Fibroblast of mammary gland (primary cell): Measurements from ENCODE around the gene TPPP2.

Source experiments
- DNase-seq: peaks from one replicate; pipeline ENCODE4 v3.0.0-alpha.2; 2010; ENCODE audit warnings: low read depth
- H3K4me3 ChIP-seq: 2 replicates; pipeline ENCODE4 v1.5.1; 2011; ENCODE audit warnings: low read depth, mild to moderate bottlenecking, low read length, moderate library complexity; ENCODE audit not compliant: control insufficient read depth
- CTCF ChIP-seq: conservative IDR thresholded peaks from 2 replicates; pipeline ENCODE4 v1.5.1; 2011; ENCODE audit warnings: low read depth, low read length, inconsistent platforms; ENCODE audit not compliant: control insufficient read depth, insufficient read depth

The TPPP2 gene

DNA sequence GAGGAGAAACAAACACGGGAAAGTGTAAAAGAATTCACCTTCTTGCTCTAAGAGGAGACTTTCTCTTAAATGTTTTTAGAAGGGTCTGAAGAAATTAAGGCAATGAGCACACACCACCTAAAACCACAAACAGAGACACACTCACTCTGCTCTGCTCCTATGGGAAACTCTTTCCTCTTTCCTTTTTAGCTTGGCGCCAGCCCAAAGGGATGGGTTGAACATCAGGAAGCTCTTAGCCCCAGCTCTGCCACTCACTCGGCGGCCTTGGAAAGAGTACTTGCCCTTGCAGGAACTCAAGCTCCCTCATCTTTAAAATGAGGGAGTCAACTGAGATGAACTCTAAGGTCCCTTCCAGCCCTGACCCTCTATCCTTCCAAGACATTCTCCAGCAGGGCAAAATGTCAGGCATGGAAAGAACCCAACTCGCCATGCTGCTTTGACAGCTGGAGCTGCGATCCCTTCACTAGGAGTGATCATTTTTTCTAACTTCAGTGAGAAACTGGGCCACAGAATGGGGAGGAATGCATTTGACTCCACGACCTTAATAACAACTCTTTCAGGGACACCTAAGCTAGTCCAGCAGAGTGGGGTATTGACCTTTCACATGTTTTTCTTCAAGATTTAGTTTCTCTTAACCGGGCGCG is 26.6 kb downstream of the TPPP2 start:
- TF ChIP-seq CTCF: no peak
- no peak overlapping the region for H3K4me3 ChIP-seq
- DNase-seq: peak; percentile 79

GRCh38 chr14:21057803-21058675 is 28.0 kb downstream of the TPPP2 start, which contains the start of gene RNASE8:
Gene RNASE8, plus strand, starts transcription at chr14:21057822. Its CDS starts 71 bp downstream, at chr14:21057893.
- TF ChIP-seq CTCF: peak; percentile 19
- no peak within 1 kb of the TSS for H3K4me3 ChIP-seq
- DNase-seq: peak; percentile 55

- no peak for DNase-seq
- H3K4me3 ChIP-seq: no peak overlapping the region
- no peak for TF ChIP-seq CTCF
Observed at GRCh38 chr14:21058903-21059302, 28.9 kb downstream of the TPPP2 start.

DNA sequence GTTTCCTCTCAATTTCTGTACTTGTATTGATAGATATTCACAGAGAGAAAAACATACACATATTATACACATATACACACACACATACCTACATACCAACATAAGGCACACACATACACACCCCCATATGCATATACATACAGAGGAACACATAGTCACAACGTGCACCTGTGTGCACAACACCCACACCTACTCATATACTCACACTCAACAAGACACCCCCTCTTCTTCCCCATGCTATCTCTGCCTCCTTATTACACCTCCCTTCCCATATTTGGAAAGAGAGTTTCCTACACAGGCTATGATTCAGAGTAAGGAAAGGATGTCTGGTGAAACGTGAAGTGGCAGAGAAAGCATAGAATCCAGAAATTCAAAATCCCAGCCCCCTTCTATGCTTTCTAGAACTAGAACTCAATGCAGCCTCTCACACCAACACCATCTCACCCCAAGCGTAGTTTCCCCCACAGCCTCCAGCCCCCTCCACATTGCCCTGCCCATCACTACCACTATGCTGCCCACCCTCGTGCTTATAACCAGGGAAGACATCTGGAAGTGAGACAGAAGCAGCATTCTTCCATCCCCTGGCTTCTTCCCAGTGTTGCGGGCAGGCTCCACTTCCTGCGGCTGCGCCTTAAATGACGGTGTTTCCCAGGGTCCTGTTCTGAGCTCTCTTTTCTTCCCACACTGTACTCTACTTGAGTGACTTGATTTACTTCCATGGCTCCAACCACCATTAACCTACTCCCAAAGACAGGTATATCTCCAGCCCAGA is 30.0 kb downstream of the TPPP2 start:
- DNase-seq: no peak
- no peak for TF ChIP-seq CTCF
- no peak overlapping the region for H3K4me3 ChIP-seq

DNA sequence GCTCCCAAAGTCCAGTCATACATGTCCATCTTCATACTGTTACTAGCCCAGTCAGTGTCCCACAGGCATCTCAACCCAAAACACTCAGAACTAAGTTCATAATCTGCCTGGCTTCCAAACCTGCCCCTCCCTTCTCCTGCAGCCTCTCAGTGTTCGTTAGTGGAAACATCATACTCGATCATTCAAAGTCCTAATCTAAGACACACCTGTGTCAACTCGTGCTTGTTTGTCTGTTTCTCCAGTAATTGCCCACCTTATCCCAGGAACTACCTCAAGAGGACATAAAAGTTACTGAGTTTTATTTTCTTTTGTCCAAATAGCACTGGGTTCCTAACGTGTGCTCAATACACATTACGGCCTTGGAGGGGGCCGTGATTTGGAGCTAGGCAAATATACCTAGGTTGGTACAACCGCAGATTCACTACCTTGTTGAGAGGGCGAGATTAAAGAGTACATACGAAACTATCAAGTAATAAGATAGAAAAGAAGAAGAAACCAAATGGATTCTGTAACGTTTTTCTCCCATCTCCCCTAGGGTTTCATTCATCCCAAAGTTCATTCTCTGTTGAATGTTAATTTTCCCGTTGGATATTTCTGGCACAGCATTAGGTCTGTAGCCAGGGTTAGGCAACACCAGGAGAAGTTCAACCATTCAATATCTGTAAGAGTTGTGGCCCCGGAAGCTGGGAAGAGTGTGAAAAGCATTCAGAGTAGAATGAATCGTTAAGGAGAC is 30.8 kb downstream of the TPPP2 start:
- DNase-seq: no peak
- no peak for TF ChIP-seq CTCF
- no peak overlapping the region for H3K4me3 ChIP-seq

DNA sequence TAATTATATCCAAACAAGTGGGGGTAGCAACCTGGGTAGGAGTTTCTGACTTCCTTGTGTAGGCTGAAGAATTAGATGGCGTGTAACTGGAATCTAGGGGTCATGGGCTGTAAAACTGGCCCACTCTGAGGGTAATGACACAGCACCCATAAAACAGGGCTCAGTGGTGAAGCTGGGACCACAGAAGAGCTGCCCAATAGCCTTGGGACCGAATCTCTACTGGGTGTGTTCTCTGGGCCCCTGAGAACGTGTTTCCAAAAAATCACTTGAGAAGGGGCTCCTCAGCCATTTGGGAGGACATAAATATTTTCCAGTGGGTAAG is 31.3 kb downstream of the TPPP2 start:
- no peak for TF ChIP-seq CTCF

More for the DNA sequence above, 31.3 kb downstream of the TPPP2 start:
- no peak for DNase-seq
- H3K4me3 ChIP-seq: no peak overlapping the region
